ENCODE results near the gene PLPP3.
"Not testable (repeated sequence)": the region's sequence is repeated elsewhere in the genome, so short reads cannot be mapped to it uniquely, and the experiment has no call there.

PLPP3 gene

DNA sequence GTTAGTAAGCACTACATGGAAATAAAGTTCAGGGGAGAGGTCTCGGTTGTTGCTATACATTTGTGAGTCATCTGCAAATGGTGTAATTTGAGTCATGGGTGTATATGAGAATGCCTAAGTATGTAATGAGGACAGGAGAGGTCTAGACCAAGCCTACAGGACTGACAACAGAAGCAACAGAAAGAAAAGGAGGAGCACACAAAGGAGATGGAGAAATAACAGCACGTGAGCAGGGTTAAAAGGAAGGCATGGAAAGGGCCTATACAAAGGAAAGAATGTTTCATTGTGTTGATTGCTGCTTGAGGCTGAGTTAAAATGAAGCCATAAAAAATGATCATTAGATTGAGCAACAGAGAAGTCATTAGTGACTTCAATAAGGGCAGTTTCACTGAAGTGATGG, 37.8 kb upstream of the PLPP3 start:
- no peak; the same call in 1 of the 2 replicates for TF ChIP-seq FOXK2 (IDR thresholded peaks at IDR 0.05)
- TF ChIP-seq TARDBP (IDR thresholded peaks at IDR 0.05): no peak
- no peak for TF ChIP-seq SUZ12 (IDR thresholded peaks at IDR 0.05)
- TF ChIP-seq L3MBTL2 (conservative IDR thresholded peaks at IDR 0.05): no peak
- TF ChIP-seq FOXA1 (IDR thresholded peaks at IDR 0.05): no peak
- no peak for TF ChIP-seq LEF1 (IDR thresholded peaks at IDR 0.05; ENCODE audit: borderline replicate concordance)
- no peak for TF ChIP-seq ELF4 (IDR thresholded peaks at IDR 0.05)
- TF ChIP-seq, protein P1, sequence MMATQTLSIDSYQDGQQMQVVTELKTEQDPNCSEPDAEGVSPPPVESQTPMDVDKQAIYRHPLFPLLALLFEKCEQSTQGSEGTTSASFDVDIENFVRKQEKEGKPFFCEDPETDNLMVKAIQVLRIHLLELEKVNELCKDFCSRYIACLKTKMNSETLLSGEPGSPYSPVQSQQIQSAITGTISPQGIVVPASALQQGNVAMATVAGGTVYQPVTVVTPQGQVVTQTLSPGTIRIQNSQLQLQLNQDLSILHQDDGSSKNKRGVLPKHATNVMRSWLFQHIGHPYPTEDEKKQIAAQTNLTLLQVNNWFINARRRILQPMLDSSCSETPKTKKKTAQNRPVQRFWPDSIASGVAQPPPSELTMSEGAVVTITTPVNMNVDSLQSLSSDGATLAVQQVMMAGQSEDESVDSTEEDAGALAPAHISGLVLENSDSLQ (IDR thresholded peaks at IDR 0.05): no peak
- no peak; the same call in 1 of the 2 replicates for TF ChIP-seq BHLHE40 (IDR thresholded peaks at IDR 0.05; ENCODE audit: borderline replicate concordance)
- TF ChIP-seq HDGF (IDR thresholded peaks at IDR 0.05; ENCODE audit: borderline replicate concordance): no peak
- TF ChIP-seq FOXM1 (IDR thresholded peaks at IDR 0.05; ENCODE audit: borderline replicate concordance): no peak
- TF ChIP-seq SP1 (IDR thresholded peaks at IDR 0.05): no peak
- no peak for TF ChIP-seq NFRKB (IDR thresholded peaks at IDR 0.05)
- no peak for TF ChIP-seq ZNF384 (IDR thresholded peaks at IDR 0.05)
- TF ChIP-seq CTBP1 (IDR thresholded peaks at IDR 0.05; ENCODE audit: borderline replicate concordance): no peak
- TF ChIP-seq ARNT (IDR thresholded peaks at IDR 0.05): no peak
- peak; percentile 53 for DNase-seq (ENCODE audit: extremely low spot score)
- ChIA-PET POLR2A (interaction anchor here (1.5 kb wide), 1 partner anchor 27 kb away, joined by 3 read pairs; no protein-coding TSS in a partner anchor), CTCF (no interaction called here)

DNA sequence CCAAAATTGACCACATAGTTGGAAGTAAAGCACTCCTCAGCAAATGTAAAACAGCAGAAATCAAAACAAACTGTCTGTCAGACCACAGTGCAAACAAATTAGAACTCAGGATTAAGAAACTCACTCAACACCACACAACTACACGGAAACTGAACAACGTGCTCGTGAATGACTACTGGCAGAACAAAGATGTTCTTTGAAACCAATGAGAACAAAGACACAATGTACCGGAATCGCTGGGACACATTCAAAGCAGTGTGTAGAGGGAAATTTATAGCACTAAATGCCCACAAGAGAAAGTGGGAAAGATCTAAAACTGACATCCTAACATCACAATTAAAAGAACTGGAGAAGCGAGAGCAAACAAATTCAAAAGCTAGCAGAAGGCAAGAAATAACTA, 31.4 kb upstream of the PLPP3 start:
- DNase-seq (ENCODE audit: extremely low spot score); CTCF ChIA-PET; POLR2A ChIA-PET: not testable (repeated sequence)

DNA sequence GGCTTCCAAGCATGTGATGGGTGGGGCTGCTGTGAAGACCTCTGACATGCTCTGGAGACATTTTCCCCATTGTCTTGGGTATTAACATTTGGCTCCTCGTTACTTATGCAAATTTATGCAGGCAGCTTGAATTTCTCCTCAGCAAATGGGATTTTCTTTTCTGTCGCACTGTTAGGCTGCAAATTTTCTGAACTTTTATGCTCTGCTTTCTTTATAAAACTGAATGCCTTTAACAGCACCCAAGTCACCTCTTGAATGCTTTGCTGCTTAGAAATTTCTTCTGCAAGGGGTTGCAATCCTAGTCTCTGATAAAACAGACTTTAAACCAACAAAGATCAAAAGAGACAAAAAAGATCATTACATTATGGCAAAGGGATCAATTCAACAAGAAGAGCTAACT, 30.7 kb upstream of the PLPP3 start:
- CTCF ChIA-PET, POLR2A ChIA-PET: not testable (repeated sequence)

DNA sequence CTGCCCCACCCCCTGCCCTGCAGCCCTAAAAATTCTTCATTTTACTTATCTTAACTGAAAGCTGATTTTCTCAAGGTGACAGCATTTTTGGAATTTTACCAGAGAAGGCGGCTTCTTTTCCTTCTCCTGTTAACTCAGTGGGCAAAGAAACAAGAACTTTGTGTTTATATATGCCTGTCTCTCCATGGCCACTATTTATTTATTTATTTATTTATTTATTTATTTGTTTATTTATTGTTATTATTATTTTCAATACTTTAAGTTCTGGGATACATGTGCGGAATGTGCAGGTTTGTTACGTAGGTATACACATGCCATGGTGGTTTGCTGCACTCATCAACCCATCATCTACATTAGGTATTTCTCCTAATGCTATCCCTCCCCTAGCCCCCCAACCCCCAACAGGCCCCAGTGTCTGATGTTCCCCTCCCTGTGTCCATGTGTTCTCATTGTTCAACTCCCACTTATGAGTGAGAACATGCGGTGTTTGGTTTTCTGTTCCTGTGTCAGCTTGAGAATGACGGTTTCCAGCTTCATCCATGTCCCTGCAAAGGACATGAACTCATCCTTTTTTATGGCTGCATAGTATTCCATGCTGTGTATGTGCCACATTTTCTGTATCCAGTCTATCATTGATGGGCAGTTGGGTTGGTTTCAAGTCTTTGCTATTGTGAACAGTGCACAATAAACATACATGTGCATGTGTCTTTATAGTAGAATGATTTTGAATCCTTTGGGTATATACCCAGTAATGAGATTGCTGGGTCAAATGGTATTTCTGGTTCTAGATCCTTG, 16.2 kb upstream of the PLPP3 start:
- POLR2A ChIA-PET; DNase-seq (ENCODE audit: extremely low spot score); CTCF ChIA-PET: not testable (repeated sequence)

More for the DNA sequence above, 30.7 kb upstream of the PLPP3 start:
- not testable (repeated sequence) for DNase-seq (ENCODE audit: extremely low spot score)

DNA sequence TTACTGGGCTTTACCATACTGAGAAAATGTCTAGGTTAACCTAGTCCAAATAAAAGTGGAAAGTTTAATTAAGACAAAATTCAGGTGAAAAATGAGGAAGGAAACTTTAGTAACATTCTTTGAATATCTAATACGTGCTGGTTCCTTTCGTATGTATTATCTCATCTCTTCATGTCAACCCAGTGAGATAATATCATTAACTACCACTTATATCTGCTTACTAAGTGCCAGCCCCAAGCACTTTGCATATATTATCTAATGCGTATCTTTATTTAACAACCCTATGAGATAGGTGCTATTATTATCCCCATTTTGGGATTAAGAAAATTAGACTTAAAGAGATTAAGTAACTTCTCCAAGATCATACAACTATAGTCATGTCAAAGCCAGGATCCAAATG, 12.5 kb upstream of the PLPP3 start:
- no peak for DNase-seq (ENCODE audit: extremely low spot score)
- ChIA-PET CTCF (no interaction called here), POLR2A (no interaction called here)
- TF ChIP-seq L3MBTL2 (conservative IDR thresholded peaks at IDR 0.05) (no peak), TARDBP (IDR thresholded peaks at IDR 0.05) (no peak), FOXM1 (IDR thresholded peaks at IDR 0.05; ENCODE audit: borderline replicate concordance) (no peak), HDGF (IDR thresholded peaks at IDR 0.05; ENCODE audit: borderline replicate concordance) (no peak), LEF1 (IDR thresholded peaks at IDR 0.05; ENCODE audit: borderline replicate concordance) (no peak), SUZ12 (IDR thresholded peaks at IDR 0.05) (no peak), NFRKB (IDR thresholded peaks at IDR 0.05) (no peak), CTBP1 (IDR thresholded peaks at IDR 0.05; ENCODE audit: borderline replicate concordance) (no peak), SP1 (IDR thresholded peaks at IDR 0.05) (no peak), ZNF384 (IDR thresholded peaks at IDR 0.05) (no peak), ARNT (IDR thresholded peaks at IDR 0.05) (no peak), FOXK2 (IDR thresholded peaks at IDR 0.05) (no peak), BHLHE40 (IDR thresholded peaks at IDR 0.05; ENCODE audit: borderline replicate concordance) (no peak)
- TF ChIP-seq, protein P1 (IDR thresholded peaks at IDR 0.05): no peak

DNA sequence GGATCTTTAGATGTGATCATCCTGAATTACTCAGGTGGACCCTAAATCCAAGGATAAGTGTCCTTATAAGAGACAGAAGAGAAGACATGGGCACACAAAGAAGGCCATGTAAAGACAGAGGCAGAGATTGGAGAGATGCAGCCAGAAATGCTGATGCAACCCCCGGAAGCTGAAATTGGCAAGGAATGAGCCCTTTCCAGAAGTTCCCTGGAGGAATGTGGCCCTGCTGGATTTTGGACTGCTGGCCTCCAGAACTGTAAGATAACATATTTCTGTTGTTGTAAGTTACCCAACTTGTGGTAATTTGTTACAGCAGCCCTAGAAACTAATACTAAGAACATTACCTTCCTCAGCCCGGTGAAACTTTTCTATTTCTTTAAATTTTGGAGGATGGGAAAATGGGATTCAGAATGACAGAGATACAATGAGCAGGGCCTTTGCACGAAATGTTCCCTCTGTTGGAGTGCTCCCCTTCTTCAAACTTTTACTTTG, 11.2 kb upstream of the PLPP3 start:
- TF ChIP-seq LEF1 (IDR thresholded peaks at IDR 0.05; ENCODE audit: borderline replicate concordance) (no peak), L3MBTL2 (conservative IDR thresholded peaks at IDR 0.05) (no peak), SUZ12 (IDR thresholded peaks at IDR 0.05) (no peak), CTBP1 (IDR thresholded peaks at IDR 0.05; ENCODE audit: borderline replicate concordance) (no peak), ARNT (IDR thresholded peaks at IDR 0.05) (no peak), HDGF (IDR thresholded peaks at IDR 0.05; ENCODE audit: borderline replicate concordance) (no peak), BHLHE40 (IDR thresholded peaks at IDR 0.05; ENCODE audit: borderline replicate concordance) (no peak), SP1 (IDR thresholded peaks at IDR 0.05) (no peak), FOXM1 (IDR thresholded peaks at IDR 0.05; ENCODE audit: borderline replicate concordance) (no peak), FOXK2 (IDR thresholded peaks at IDR 0.05) (no peak), ELF4 (IDR thresholded peaks at IDR 0.05) (no peak), NFRKB (IDR thresholded peaks at IDR 0.05) (no peak), TARDBP (IDR thresholded peaks at IDR 0.05) (no peak), ZNF384 (IDR thresholded peaks at IDR 0.05) (no peak), FOXA1 (IDR thresholded peaks at IDR 0.05) (no peak)
- TF ChIP-seq, protein P1 (IDR thresholded peaks at IDR 0.05): no peak
- DNase-seq (ENCODE audit: extremely low spot score): no peak
- POLR2A ChIA-PET: no interaction called here
- CTCF ChIA-PET: no interaction called here

DNA sequence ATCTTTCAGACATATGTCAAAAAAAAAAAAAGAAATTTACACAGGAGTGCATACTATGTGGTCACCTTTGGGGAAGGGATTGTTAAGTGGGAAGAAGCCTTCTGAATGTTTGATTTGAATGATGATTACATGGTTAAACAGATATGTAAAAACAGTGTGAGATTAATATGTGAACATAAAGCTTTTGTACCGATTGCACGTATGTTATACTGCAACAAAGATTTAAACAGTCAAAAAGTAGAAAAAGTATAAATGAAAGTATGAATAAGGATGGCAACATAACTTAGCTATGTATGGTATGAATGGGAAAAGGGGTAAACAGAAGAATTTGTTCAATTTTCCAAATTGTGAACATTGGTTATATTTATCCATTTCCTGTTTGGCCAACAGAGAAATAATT, 10.0 kb upstream of the PLPP3 start:
- no peak for DNase-seq (ENCODE audit: extremely low spot score)
- CTCF ChIA-PET: no interaction called here
- POLR2A ChIA-PET: no interaction called here
- TF ChIP-seq ARNT (IDR thresholded peaks at IDR 0.05) (no peak), CTBP1 (IDR thresholded peaks at IDR 0.05; ENCODE audit: borderline replicate concordance) (no peak), FOXA1 (IDR thresholded peaks at IDR 0.05) (no peak), SUZ12 (IDR thresholded peaks at IDR 0.05) (no peak), FOXM1 (IDR thresholded peaks at IDR 0.05; ENCODE audit: borderline replicate concordance) (no peak)
- TF ChIP-seq, protein P1 (IDR thresholded peaks at IDR 0.05): no peak

Measured in HEK293T (cell line).